DND-41 (cell line): ENCODE results near the gene FEN1.

ENCODE experiments used
- ATAC-seq: fragments of 200-7000 bp; cut with Tn5 transposase; 3 replicates; pipeline ENCODE4 v1.9.1; 2021; ENCODE audit warnings: low read depth; ENCODE audit not compliant: insufficient read depth
- DNase-seq: peaks from one replicate; pipeline ENCODE4 v3.0.0-alpha.2; 2020
- H2AFZ ChIP-seq: 2 replicates; pipeline ENCODE4 v1.6.0; 2012; ENCODE audit warnings: low read depth, low read length
- H3K27ac ChIP-seq: 2 replicates; pipeline ENCODE4 v1.5.1; 2012; ENCODE audit warnings: low read length, inconsistent platforms
- H3K27me3 ChIP-seq: fragments of 200-600 bp; sonication (generic); 2 replicates; pipeline ENCODE4 v1.6.0; 2012; ENCODE audit warnings: low read length, mild to moderate bottlenecking, inconsistent platforms; ENCODE audit not compliant: insufficient read depth, poor library complexity
- H3K36me3 ChIP-seq: 2 replicates; pipeline ENCODE4 v1.5.1; 2012; ENCODE audit warnings: low read length, inconsistent platforms; ENCODE audit not compliant: insufficient read depth
- H3K4me1 ChIP-seq: 2 replicates; pipeline ENCODE4 v1.5.1; 2012; ENCODE audit warnings: mild to moderate bottlenecking, low read length; ENCODE audit not compliant: insufficient read depth
- H3K4me2 ChIP-seq: 2 replicates; pipeline ENCODE4 v1.6.0; 2012; ENCODE audit warnings: mild to moderate bottlenecking, moderate library complexity, low read length, inconsistent platforms; ENCODE audit not compliant: insufficient read depth
- H3K4me3 ChIP-seq, 2 experiments: fragments of 200-600 bp in 1 of 2; shearing (Covaris generic) in 1 of 2; 2 replicates each; pipeline ENCODE4 v1.5.1; 2012 to 2016; ENCODE audit warnings: inconsistent platforms in 2 of 2, low read length in 2 of 2, mild to moderate bottlenecking in 2 of 2, low read depth in 1 of 2, moderate library complexity in 1 of 2
- H3K79me2 ChIP-seq: 2 replicates; pipeline ENCODE4 v1.6.0; 2012; ENCODE audit warnings: low read length, inconsistent platforms; ENCODE audit not compliant: insufficient read depth
- H3K9ac ChIP-seq: 2 replicates; pipeline ENCODE4 v1.6.0; 2012; ENCODE audit warnings: low read depth, mild to moderate bottlenecking, inconsistent platforms, low read length, moderate library complexity
- H3K9me3 ChIP-seq: 2 replicates; pipeline ENCODE4 v1.5.1; 2012; ENCODE audit warnings: low read length, moderate library complexity, mild to moderate bottlenecking, inconsistent platforms; ENCODE audit not compliant: insufficient read depth, severe bottlenecking
- H4K20me1 ChIP-seq: 2 replicates; pipeline ENCODE4 v1.6.0; 2012; ENCODE audit warnings: low read length; ENCODE audit not compliant: insufficient read depth
- EZH2 ChIP-seq: IDR thresholded peaks from 3 replicates; pipeline ENCODE4 v1.6.1; 2012; ENCODE audit warnings: borderline replicate concordance, low read depth, mild to moderate bottlenecking, moderate library complexity, low read length, inconsistent platforms; ENCODE audit not compliant: severe bottlenecking
- TF ChIP-seq, protein P1 (sequence below): IDR thresholded peaks from 2 replicates; pipeline ENCODE4 v1.5.1; 2012; ENCODE audit warnings: borderline replicate concordance, low read length, moderate library complexity, mild to moderate bottlenecking; ENCODE audit not compliant: poor library complexity, severe bottlenecking; ENCODE audit errors: extremely low read depth

Gene FEN1

DNA sequence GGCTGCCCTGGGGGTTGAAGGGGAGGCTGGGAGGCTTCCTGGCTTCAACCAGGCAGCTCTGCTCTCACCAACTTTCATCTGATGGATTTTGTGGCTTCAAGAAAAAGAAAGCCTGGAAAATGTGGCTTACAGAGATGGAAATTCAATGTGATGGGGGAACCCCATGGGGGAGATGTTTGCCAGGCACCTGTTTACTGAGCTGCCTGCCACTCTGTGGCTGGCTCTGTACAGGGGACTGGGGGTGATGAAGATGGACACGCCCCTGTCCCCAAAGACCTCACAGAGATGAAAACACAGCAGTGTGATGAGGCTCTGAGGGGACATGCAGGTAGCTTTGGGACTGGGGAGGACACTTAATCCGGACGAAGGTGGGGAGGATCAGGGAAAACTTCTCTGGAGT is 10.4 kb upstream of the FEN1 start:
- no peak for DNase-seq
- no peak for ATAC-seq
- Histone ChIP-seq H3K4me1 (no peaks in the 10 kb centered on the region), H4K20me1 (peaks cover 27% of the 10 kb centered on the region), H3K36me3 (peaks cover 32% of the 10 kb centered on the region), H2AFZ (no peak overlapping the region), H3K4me3 (no peak overlapping the region), H3K4me2 (no peak overlapping the region), H3K9me3 (no peaks in the 10 kb centered on the region), H3K79me2 (no peaks in the 10 kb centered on the region), H3K27me3 (no peaks in the 10 kb centered on the region), H3K27ac (no peak overlapping the region), H3K9ac (no peak overlapping the region)
- TF ChIP-seq EZH2: no peak
- TF ChIP-seq, protein P1, sequence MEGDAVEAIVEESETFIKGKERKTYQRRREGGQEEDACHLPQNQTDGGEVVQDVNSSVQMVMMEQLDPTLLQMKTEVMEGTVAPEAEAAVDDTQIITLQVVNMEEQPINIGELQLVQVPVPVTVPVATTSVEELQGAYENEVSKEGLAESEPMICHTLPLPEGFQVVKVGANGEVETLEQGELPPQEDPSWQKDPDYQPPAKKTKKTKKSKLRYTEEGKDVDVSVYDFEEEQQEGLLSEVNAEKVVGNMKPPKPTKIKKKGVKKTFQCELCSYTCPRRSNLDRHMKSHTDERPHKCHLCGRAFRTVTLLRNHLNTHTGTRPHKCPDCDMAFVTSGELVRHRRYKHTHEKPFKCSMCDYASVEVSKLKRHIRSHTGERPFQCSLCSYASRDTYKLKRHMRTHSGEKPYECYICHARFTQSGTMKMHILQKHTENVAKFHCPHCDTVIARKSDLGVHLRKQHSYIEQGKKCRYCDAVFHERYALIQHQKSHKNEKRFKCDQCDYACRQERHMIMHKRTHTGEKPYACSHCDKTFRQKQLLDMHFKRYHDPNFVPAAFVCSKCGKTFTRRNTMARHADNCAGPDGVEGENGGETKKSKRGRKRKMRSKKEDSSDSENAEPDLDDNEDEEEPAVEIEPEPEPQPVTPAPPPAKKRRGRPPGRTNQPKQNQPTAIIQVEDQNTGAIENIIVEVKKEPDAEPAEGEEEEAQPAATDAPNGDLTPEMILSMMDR: no peak

DNA sequence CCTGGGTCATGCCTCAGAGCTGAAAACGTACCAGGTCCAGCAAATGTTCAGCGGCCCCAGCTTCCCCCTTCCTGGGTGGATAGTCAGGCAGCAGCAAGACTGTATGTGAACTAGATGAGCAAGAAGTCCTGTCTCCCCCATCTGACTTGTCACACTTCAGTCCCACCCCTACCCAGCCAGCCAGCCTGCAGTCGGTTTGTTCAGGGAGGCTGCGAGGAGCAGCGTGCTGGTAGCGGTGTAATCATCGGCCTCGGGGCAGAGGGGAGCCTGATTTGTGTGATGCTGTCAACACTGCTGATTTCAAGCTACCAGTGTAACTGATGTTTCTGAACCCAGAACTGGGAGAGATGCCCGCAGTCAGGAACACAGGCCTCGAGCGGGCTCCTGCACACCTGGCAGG is 9.9 kb upstream of the FEN1 start:
- peaks cover 30% of the 10 kb centered on the region for H4K20me1 ChIP-seq
- H3K79me2 ChIP-seq: no peaks in the 10 kb centered on the region
- no peak overlapping the region for H3K4me3 ChIP-seq
- TF ChIP-seq EZH2: no peak
- TF ChIP-seq, protein P1: no peak
- H3K4me1 ChIP-seq: no peaks in the 10 kb centered on the region
- no peaks in the 10 kb centered on the region for H3K9me3 ChIP-seq
- ATAC-seq: no peak
- no peak for DNase-seq
- H3K27ac ChIP-seq: no peak overlapping the region
- peaks cover 38% of the 10 kb centered on the region for H3K36me3 ChIP-seq
- H2AFZ ChIP-seq: no peak overlapping the region
- H3K9ac ChIP-seq: no peak overlapping the region
- H3K27me3 ChIP-seq: no peaks in the 10 kb centered on the region
- H3K4me2 ChIP-seq: no peak overlapping the region

DNA sequence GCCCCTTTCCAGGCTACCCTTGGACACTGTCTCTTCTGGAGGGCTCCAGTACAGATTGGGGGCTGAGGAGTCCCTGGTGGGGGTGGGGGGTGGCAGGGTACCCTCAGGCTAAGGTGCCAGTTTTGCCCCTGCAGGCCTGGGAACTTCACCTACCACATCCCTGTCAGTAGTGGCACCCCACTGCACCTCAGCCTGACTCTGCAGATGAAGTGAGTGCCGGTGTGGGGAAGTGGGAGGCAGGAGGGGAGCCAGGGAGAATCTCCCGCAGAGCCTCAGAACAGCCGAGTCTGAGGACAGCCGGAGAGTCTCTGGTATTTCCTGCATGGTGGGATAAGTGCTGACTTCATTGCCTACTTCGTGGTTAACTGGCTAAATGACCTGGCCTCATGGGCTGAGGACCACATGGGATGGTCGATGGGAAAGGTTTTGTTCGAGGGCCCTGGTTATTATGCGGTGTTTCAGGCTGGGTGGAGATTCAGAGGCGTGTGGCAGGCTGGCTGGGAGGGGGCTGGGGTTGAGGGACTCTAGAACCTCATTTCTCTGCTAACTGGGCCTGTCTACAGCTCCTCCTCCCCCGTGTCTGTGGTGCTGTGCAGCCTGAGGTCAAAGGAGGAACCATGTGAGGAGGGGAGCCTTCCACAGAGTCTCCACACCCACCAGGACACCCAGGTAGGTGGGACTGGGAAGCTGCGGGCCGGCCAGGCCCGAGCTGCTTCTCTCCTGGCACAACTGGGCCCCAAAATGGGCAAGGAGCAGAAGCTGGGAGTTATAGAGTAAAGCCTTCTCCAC is 8.8 kb upstream of the FEN1 start:
- H4K20me1 ChIP-seq: peaks cover 33% of the 10 kb centered on the region
- ATAC-seq (no peak), DNase-seq (no peak)
- H3K4me3 ChIP-seq: no peak overlapping the region
- no peak overlapping the region for H3K4me2 ChIP-seq
- TF ChIP-seq, protein P1: no peak
- no peak for TF ChIP-seq EZH2
- H3K36me3 ChIP-seq: peaks cover 48% of the 10 kb centered on the region
- H3K9ac ChIP-seq: no peak overlapping the region
- H3K27ac ChIP-seq: no peak overlapping the region
- no peaks in the 10 kb centered on the region for H3K4me1 ChIP-seq
- no peak overlapping the region for H2AFZ ChIP-seq
- H3K79me2 ChIP-seq: no peaks in the 10 kb centered on the region; the same call in 1 of the 2 replicates
- no peaks in the 10 kb centered on the region for H3K9me3 ChIP-seq
- no peaks in the 10 kb centered on the region for H3K27me3 ChIP-seq
